ENCODE data around the gene BNC2.

Gene BNC2

DNA sequence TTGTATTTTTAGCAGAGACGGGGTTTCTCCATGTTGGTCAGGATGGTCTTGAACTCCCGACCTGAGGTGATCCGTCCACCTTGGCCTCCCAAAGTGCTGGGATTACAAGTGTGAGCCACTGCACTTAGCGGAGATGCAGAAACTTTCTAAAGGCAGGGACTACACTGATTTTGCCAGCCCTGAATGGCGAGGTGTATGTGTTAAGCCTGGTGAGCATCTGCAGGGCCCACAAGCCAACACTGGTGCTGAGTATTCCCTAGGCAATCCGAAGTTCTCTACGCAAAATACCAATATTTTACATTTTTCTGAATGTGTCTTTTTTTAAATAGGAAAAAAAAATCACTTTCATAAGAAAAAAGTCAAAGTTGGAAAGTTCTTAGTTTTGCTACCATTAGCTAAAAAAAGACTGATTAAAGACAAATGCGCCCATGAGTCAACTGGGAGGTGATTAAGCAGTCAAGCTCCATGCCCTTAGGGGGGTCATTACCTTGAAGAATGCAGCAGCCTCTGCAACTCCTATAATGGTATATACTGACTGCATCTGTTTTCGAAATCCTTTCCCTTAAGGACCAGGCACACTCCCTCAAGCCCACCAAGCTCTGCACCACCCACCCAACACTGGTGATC, 502.8 kb downstream of the BNC2 start:
- no peak for DNase-seq (ENCODE audit: low read depth in 2 of 2)

DNA sequence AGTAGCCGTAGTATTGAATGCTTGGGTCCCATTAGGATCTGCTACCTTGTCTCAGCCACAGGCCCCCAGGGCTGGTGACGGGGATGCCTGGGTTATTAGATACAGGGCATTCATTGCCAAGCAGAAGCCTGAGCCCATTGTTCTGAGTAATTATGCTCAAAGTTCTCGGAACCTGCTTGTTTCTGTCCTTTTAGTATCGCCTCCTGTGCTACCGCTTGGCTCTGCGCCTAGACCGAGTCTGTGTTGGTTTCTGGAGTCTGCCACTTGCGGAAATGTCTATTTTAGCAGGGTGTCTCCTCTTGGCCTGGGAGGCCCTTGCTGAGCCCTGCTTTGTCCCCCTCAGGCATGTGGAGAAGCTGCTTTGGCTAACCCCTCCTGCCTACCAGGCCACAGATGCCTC, 506.1 kb downstream of the BNC2 start:
- DNase-seq (ENCODE audit: low read depth in 2 of 2): no peak

- DNase-seq (ENCODE audit: low read depth in 2 of 2): no peak
These were observed 506.6 kb downstream of the BNC2 start for GRCh38 chr9:16363916-16364315.

GRCh38 chr9:16363073-16363781, 507.2 kb downstream of the BNC2 start:
- no peak for DNase-seq (ENCODE audit: low read depth in 2 of 2)

GRCh38 chr9:16361939-16362338, 508.5 kb downstream of the BNC2 start:
- DNase-seq (ENCODE audit: low read depth in 2 of 2): no peak

DNA sequence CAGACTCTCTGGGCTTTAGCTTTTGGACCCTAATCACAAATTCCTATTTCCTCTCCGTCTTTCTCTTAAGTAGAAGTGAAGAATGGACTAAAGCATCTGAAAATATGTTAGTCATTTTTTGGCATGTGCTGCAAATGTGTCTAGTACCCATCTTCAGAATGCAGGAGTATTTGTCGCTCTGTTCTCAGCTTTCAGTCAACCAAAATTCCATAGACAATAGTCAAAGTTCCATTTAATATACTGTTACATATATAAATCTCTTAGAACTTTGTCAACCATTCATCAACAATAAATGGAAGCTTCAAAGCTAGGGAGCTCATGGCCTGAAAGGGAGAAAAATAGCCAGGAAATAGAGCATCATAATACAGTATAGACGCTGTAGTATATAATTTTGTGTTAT, 509.4 kb downstream of the BNC2 start:
- DNase-seq (ENCODE audit: low read depth in 2 of 2): no peak

DNA sequence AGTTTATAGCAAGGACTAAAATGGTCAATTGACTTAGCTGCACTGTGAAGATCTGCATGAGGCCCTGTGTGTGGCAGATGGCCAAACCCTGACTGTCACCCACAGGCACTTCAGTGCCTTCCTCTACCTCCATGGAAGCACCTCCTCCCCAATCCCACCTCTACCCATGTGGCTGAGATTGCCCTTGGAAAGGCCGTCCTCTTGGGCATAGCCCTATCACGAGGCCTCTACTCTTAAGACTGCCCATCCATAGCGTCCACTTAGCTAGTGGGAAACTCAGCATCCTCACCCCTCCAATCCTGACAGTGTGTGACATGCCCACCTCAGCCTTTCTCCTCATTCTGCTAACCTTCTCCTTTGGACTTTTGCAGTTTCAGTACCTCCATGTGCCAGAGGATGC, 510.2 kb downstream of the BNC2 start:
- no peak for DNase-seq (ENCODE audit: low read depth in 2 of 2)

Data from activated CD4-positive, alpha-beta T cell treated with anti-CD3 and anti-CD28 coated beads for 24 hours (primary cell).